Esophagus squamous epithelium (tissue), 5 donors: Measurements from ENCODE around the gene CABP2. TPM values are rescaled to one million over a fixed set of nuclear protein-coding genes. Genes with fewer than 3 reads are reported as not detected.

Experiments
- DNase-seq: peaks from one replicate; lab custom pipeline; 2025; lab: John Stamatoyannopoulos, UW
- H3K27ac ChIP-seq, 4 donors: fragments of 200-600 bp; sonication (generic); one replicate each; pipeline ENCODE4 v1.5.1; 2016 to 2019; ENCODE audit warnings: mild to moderate bottlenecking in 1 of 4
- H3K27me3 ChIP-seq, 4 donors: fragments of 200-600 bp; sonication (generic); 1 replicate in 3 of 4; 2 replicates in 1 of 4; pipeline versions ENCODE4 v1.5.1 to v1.6.0; 2017 to 2021; ENCODE audit warnings: antibody characterized with exemption in 1 of 4
- H3K36me3 ChIP-seq, 3 donors: fragments of 200-600 bp; sonication (generic); one replicate each; pipeline ENCODE4 v1.5.1; 2016 to 2019
- H3K4me1 ChIP-seq, 3 donors: fragments of 200-600 bp; sonication (generic); one replicate each; pipeline ENCODE4 v1.5.1; 2017 to 2019
- H3K4me3 ChIP-seq, 4 donors: fragments of 200-600 bp; sonication (generic); 1 replicate in 3 of 4; 2 replicates in 1 of 4; pipeline ENCODE4 v1.5.1; 2016 to 2019; ENCODE audit warnings: mild to moderate bottlenecking in 2 of 4, moderate library complexity in 1 of 4
- H3K9me3 ChIP-seq, 3 donors: fragments of 200-600 bp; sonication (generic); one replicate each; pipeline ENCODE4 v1.5.1; 2016 to 2019
- CTCF ChIP-seq, 6 experiments: fragments of 450-650 bp in 4 of 6; fragments of 200-600 bp in 2 of 6; sonication (generic) in 2 of 6; IDR thresholded peaks; one replicate each; pipeline ENCODE4 v1.5.1; 2016 to 2019; ENCODE audit warnings: antibody characterized with exemption in 6 of 6, mild to moderate bottlenecking in 4 of 6, moderate library complexity in 4 of 6
- POLR2A ChIP-seq, 4 donors: fragments of 450-650 bp; IDR thresholded peaks; one replicate each; pipeline ENCODE4 v1.6.1; 2017; ENCODE audit warnings: antibody characterized with exemption in 4 of 4, mild to moderate bottlenecking in 4 of 4, moderate library complexity in 3 of 4
- WGBS, 2 donors: methylation state at CpG; one replicate each; pipeline ENCODE4 v1.1.5; 2018; 5-methylcytosine and 5-hydroxymethylcytosine counted together
- intact Hi-C: fragments of 100-400 bp; cut with DNase I; formaldehyde crosslinking; loops from one replicate; pipeline ENCODE4 v1.15.0; 2022
- total RNA-seq, 4 donors: library from RNA; depleted of rRNA; stranded (reverse); fragments of >200 nt; gene quantifications; one replicate each; pipeline ENCODE4 v1.1.0, GENCODE V29; 2016
- donor health status: DM: yes; HTN: yes; CAD: no.

Gene CABP2
- total RNA-seq, 4 donors from 2014 or later, result not detected

DNA sequence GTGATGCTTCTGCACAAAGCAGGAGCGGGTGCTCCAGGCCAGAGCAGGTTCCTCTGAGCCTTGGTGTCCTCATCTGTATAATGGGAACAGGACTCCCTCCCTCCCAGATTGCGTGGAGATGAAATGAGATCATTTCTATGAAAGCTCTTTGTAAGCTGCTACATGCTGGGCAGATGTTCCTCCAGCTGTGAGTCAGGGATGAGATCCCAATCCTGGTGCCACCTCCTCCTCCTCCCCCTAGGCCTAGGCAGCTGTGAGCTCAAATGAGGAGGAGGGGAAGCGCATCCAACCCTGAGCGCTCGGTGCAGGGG lies 7.0 kb upstream of the CABP2 start:
- no peak overlapping the region for H3K27ac ChIP-seq
- no peaks in the 10 kb centered on the region for H3K4me1 ChIP-seq
- no peaks in the 10 kb centered on the region for H3K36me3 ChIP-seq
- H3K4me3 ChIP-seq, result no peak overlapping the region
- intact Hi-C loops, result no loop called here
- no peak for TF ChIP-seq POLR2A (IDR thresholded peaks at IDR 0.05)
- no peak for TF ChIP-seq CTCF (IDR thresholded peaks at IDR 0.05)
- peaks cover 0 to 19% (median 0%) of the 10 kb centered on the region in 4 donors for H3K27me3 ChIP-seq
- DNase-seq, result no peak
- H3K9me3 ChIP-seq, result peaks cover 0 to 16% (median 9%) of the 10 kb centered on the region in 3 donors
- WGBS, 2 donors, result 73 to 79% methylated on average over 2 to 5 of the region's 5 CpGs

- no peaks in the 10 kb centered on the region for H3K36me3 ChIP-seq
- 87 to 96% methylated on average over 4 of the region's 4 CpGs for WGBS, 2 donors
- H3K27me3 ChIP-seq, result peaks cover 0 to 37% (median 0%) of the 10 kb centered on the region in 4 donors
- H3K4me1 ChIP-seq, result no peaks in the 10 kb centered on the region
- H3K9me3 ChIP-seq, result peaks cover 0 to 2% (median 2%) of the 10 kb centered on the region in 3 donors
- no peak overlapping the region for H3K4me3 ChIP-seq
- no peak for DNase-seq
- TF ChIP-seq CTCF (IDR thresholded peaks at IDR 0.05) (no peak), POLR2A (IDR thresholded peaks at IDR 0.05) (no peak)
- intact Hi-C loops, result no loop called here
- no peak overlapping the region for H3K27ac ChIP-seq
Measured at GRCh38 chr11:67528376-67528775, 5.1 kb upstream of the CABP2 start.

- Histone ChIP-seq H3K27ac (no peak overlapping the region), H3K4me1 (no peaks in the 10 kb centered on the region), H3K9me3 (no peaks in the 10 kb centered on the region), H3K27me3 (peaks cover 0 to 48% (median 0%) of the 10 kb centered on the region in 4 donors), H3K36me3 (no peaks in the 10 kb centered on the region), H3K4me3 (no peak overlapping the region)
- no peak for TF ChIP-seq POLR2A (IDR thresholded peaks at IDR 0.05)
- no peak for TF ChIP-seq CTCF (IDR thresholded peaks at IDR 0.05)
- intact Hi-C loops, result no loop called here
- WGBS, 2 donors, result 68 to 70% methylated on average over 3 of the region's 5 CpGs
- DNase-seq, result no peak
Measured at GRCh38 chr11:67525275-67525976, 2.2 kb upstream of the CABP2 start.

DNA sequence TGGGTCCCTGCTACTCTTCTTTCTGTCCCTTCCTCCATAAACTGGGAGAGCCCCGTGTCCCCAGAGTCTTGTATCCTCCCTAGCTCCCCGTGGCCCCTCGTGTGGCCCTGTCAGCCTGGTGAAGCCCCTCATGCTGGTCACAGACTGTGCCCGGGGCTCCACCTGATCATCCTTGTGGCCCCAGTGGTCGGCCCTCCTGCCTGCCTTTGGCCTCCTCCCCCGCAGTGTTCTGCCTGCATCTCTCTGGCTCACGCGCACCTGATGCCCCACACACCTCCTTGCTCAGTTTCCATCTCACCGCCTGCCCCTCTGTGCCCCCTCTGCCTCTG lies 1.2 kb upstream of the CABP2 start:
- TF ChIP-seq CTCF (IDR thresholded peaks at IDR 0.05) (no peak), POLR2A (IDR thresholded peaks at IDR 0.05) (no peak)
- no peak for DNase-seq
- Histone ChIP-seq H3K27ac (no peak overlapping the region), H3K4me3 (no peak overlapping the region), H3K9me3 (no peaks in the 10 kb centered on the region), H3K4me1 (no peaks in the 10 kb centered on the region), H3K27me3 (peaks cover 0 to 42% (median 0%) of the 10 kb centered on the region in 4 donors), H3K36me3 (no peaks in the 10 kb centered on the region)
- 81 to 85% methylated on average over 9 of the region's 9 CpGs for WGBS, 2 donors
- intact Hi-C loops, result no loop called here

DNA sequence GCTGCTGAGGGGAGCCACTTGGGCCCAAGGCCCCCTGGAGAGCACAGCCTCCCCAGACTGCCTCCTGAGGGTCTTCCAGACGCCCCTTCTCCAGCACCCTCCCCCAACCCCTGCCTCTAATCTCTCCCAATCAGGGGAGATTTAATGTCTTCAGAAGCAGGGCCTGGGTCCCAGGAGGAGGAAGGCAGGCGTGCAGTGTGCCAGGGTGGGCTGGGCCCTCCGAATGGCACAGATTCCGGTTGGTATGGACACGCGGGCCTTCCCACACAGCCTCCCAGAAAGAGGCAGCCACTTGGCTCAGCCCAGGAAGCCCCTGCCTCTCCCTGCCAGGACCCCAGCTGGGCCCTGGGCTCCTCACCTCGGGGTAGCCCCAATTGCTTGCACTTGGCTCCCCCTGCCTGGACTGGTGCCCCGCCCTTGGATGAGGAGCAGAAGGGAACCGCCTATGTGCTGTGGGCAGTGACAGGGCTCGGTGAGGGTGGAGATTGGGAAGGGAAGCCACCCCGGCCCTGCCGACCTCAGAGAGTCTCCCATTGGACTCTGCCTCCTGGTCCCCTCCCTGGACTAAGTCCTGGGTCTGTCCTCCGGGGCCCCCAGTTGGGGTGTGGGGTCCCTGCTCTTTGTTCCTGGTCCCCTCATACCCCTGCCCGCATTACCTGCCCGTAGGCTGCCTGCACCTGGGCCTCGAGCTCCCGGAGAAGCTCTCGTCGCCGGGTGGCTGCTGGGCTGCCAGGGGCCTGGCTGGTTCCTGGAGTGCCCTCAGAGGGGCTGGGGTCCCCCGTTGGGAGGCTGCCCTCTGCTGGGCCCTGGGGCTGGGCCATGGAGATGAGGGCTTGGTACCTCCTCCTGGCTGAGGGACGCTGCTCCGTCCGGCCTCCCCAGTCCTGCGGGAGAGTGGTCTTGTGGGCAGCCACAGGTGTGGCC lies 572 bp upstream of the CABP2 start:
- no peak overlapping the region for H3K27ac ChIP-seq
- intact Hi-C loops, result no loop called here
- no peaks in the 10 kb centered on the region for H3K4me1 ChIP-seq
- DNase-seq, result no peak
- no peaks in the 10 kb centered on the region for H3K9me3 ChIP-seq
- WGBS, 2 donors, result 50 to 76% methylated on average over 2 to 7 of the region's 25 CpGs
- TF ChIP-seq CTCF (IDR thresholded peaks at IDR 0.05) (no peak), POLR2A (IDR thresholded peaks at IDR 0.05) (no peak)
- no peaks in the 10 kb centered on the region for H3K36me3 ChIP-seq
- H3K4me3 ChIP-seq, result no peak overlapping the region
- H3K27me3 ChIP-seq, result peaks cover 0 to 42% (median 0%) of the 10 kb centered on the region in 4 donors
